Superior temporal gyrus (tissue), 1 donor: Measurements from ENCODE around the gene NPTN.
A peak's percentile ranks its signal among the peaks of the same experiment; 100 is the strongest.
"Not testable (repeated sequence)": the region's sequence is repeated elsewhere in the genome, so short reads cannot be mapped to it uniquely, and the experiment has no call there.

Experiments
- DNase-seq: peaks from one replicate; pipeline ENCODE4 v3.0.0-alpha.2; 2016; ENCODE audit errors: extremely low spot score

The NPTN gene

GRCh38 chr15:73633111-73633990 is at the start of gene NPTN:
NPTN (minus strand) TSS chr15:73633389; CDS start chr15:73633215, 174 bp downstream.
- DNase-seq: peak; percentile 98

GRCh38 chr15:73682600-73683090 is 49.5 kb upstream of the NPTN start:
- DNase-seq: no peak

DNA sequence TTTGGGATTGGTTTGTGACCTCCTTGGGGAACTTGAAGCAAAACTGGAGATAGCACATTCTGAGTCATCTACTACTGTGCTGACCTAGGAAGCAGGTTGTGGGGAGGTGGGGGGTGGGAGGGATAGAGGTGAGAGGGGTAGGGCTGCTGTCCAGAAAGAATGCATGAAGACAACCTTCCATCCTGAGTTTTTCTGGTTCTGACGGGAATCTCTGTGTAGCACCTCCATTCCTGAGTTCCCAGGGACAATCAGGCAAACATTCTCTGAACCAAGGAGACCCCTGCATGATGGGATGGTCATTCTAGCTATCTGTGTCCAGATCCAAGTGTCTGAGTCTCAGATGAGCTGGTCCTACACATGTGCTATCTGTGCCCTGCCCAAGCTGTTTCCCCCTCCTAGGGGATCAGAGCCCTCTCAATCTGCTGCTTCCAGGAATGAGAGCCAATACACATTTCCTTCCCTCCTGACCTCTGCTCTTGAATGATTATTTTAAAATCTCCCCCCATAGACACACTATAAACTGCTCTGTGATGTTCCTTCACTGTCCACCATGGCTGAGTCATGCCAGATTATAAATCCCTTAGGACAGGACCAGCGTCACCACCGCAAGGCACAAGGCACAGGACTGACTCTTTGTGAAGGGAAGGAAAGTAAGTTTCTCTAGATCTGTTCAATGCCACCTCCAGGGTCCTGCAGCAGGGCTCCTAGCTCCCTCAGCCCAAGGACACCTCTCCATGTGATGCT is 48.8 kb upstream of the NPTN start:
- DNase-seq: no peak

- no peak for DNase-seq
Observed at GRCh38 chr15:73681063-73681462, 47.9 kb upstream of the NPTN start.

DNA sequence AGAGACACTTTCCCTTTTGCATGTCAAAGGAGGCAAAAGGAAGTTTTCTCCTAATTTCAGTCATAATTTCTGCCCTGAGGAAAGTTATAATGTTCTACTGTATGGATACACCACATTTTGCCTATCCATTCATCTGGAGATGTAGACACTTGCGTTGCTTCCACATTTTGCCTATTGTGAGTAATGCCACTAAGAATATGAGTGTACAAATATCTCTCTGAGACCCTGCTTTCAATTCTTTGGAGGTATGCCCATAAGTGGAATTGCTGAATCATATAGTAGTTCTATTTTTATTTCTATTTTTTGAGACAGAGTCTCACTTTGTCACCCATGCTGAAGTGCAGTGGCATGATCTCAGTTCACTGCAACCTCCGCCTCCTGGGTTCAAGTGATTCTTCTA is 47.4 kb upstream of the NPTN start:
- DNase-seq: no peak

DNA sequence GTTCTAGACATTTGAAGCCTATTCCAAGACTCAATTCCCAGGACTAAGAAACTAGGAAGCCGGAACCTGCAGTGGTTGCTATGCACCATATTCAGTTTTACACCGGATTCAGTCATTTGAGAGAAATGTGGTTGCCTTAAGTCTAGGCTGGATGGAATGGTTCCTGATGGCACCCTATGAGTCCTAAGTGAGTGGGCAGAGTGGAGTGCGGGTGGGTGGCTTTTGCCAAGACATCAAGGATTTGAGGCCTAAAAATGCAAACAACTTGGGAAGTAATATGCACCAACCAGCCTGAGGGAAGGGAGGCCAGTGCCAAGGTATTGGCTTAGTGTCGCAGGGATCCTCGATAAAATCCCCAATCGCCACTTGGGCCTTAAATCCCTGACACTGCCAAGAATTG is 46.8 kb upstream of the NPTN start:
- no peak for DNase-seq

DNA sequence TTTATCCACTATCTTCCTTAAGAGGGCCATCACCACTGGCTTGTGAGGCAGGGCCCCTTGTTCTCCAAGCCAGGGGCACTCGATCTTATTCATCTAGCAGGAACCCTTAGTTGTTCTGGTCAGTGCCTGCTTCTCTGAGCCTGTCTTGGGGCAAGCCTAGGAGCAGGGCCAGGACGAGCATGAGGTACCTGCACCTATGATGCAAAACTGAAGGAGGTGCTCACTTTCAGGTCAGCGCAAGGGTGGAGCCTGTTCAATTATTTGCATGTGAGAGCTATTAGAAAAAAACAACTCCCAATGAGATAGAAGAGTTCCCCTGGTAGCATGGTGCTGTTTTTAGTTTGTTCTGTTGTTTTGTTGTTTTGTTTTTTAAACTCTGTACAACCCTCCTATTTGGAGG is 46.0 kb upstream of the NPTN start:
- DNase-seq: no peak

DNA sequence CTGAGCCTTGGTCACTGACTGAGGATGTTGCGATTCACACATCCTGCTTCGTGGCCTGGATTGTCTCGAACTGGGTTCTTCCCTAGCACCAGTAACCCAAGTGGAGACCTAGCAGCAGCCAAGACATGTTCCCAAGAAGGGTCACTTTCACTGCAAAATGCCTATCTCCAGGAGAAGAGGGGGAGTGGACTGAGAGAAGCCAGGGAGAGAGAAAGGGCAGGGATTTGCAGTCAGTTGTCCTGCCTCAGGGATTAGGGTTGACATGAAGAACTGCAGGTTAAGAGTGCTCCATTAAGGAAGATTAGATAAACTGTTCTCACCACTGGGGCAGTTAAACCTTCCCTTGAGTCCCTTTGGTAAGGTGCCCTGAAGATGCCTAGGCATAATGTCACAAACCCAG is 45.3 kb upstream of the NPTN start:
- no peak for DNase-seq

GRCh38 chr15:73677733-73678132 is 44.5 kb upstream of the NPTN start:
- DNase-seq: no peak

- DNase-seq: peak; percentile 70
Observed at GRCh38 chr15:73677146-73677607, 44.0 kb upstream of the NPTN start.

DNA sequence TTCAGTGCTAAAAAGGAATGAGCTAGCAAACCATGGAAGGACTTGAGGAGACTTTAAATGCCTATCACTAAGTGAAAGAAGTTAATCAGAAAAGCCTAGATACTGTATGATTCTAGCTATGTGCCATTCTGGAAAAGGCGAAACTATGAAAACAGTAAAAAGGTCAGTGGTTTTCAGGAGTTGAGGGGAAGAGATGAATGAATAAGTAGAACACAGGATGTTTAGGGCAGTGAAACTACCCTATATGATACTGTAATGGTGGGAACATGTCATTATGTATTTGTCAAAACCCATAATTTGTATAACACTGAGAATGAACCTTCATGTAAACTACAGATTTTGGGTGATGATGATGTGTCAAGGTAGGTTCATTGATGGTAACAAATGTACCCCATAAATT is 41.4 kb upstream of the NPTN start:
- DNase-seq: no peak

DNA sequence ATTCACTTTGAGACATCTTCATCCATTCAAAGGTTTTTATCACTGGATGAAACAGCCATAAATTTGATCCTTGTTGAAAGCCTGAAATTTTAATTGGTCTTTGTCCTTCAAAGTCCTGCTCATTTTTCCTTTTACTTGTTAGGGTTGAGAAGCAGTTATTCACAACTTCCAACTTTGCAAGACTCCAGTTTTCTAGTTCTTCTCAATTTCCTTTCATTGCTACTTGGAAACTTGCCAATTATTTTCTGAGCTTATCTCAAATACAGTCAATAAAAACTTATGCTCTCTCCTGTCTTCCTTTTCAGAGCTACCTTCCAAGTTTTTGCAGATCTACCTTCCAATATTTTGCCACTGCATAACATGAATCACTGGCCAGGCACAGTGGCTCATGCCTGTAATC is 27.3 kb upstream of the NPTN start:
- DNase-seq: no peak

GRCh38 chr15:73658645-73659044 is 25.5 kb upstream of the NPTN start:
- no peak for DNase-seq

DNA sequence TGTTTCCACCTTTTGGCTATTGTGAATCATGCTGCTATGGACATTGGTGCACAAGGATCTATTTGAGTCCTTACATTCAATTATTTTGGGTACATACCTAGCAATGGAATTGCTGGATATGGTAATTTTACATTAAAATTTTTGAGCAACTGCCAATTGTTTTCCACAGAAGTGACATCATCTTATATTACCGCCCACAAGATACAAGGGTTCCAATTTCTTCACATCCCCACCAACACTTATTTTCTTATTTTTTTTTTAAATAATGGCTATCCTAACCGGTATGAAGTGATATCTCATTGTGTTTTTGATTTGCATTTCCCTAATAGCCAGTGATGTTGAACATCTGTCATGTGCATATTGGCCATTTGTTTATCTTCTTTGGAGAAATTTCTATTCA is 22.5 kb upstream of the NPTN start:
- no peak for DNase-seq

DNA sequence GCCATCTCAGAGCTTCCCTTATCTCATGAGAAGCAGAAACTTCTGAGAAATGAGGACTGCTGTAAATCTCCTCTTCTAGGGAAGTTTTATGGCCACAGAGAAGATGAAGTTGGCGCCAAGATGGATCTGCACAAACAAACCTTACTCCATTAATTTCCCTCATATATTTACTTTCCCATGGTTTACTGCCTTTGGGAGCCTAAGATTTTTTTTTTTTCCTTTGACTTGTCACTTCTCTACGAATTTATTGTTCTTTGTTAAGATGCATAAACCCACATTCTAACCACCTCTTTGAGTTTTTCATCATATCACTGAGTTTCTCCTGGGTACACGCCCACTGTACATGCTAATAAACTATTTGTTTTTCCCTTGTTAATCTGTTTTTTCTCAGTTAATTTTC is 21.5 kb upstream of the NPTN start:
- no peak for DNase-seq

DNA sequence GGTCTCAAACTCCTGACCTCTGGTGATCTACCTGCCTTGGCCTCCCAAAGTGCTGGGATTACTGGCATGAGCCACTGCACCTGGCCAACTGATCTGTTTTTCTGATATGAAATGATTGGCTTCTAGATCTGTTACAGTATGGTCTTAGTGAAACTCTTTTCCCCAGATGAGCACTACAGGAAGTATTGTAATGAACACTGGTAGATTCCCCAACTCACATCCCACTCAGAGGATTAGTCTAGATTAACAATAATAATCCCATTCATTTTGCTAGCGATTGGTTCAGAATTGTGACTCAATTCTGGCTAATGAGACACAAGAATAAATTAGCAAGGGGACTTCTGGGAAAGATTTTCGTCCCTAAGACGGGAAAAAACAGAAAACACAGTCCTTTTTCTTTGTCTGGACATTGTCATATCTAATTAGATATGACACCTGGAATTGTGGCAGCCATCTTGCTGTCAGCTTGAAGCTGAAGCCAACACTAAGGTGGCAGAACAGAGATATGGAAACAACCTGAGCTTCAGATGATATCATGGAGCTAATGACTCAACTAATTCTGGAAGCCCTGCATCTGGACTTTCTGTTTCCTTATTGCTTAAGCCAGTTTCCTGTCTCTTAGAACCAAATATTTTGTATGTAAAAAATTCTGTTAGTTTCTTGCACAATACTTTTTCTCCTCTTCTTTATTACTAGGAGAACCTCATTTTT is 17.4 kb upstream of the NPTN start:
- DNase-seq: no peak

DNA sequence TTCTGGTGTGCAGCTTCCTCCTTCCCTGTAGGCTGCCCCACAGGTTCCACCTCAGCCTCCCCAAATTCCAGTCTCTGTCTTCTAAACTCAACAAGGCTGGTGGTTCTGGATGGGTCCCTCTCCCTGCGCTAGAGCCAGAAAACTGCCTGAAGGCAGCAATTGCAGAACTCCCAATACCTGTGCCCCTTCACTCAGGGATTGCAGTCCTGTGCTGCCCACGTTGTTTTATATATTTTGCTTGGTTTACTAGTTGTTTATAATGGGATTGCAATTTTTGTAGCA is 14.8 kb upstream of the NPTN start:
- DNase-seq: no peak

DNA sequence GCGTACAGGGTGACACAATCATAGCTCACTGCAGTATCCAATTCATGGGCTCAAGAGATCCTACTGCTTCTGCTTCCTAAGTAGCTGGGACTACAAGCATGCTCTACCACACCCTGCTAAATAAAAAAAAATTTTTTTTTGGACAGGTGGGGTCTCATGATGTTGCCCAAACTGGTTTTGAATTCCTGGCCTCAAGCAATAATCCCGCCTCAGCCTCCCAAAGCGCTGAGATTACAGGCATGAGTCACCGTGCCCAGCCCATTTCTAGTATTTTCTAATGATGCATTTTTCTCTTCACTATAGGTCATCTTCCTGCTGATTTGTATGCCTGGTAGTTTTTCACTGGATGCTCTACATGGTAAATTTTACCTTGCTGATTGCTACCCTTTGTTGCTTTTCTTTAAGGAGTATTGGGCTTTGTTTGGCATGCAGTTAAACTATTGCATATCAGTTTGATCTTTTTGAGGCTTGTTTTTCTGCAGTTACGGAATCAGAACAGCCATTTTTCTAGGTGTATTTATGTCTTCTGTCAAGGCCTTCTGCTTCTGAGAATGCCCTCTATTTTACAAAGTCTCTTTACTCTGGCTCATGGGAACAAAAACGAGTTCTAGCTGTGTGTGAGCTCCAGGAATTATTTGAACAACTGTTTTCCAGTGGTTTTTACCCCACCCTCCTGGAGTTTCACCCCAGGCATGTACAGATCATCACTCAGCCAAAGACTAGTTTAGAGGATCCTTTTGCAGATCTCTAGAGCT is 14.2 kb upstream of the NPTN start:
- no peak for DNase-seq

DNA sequence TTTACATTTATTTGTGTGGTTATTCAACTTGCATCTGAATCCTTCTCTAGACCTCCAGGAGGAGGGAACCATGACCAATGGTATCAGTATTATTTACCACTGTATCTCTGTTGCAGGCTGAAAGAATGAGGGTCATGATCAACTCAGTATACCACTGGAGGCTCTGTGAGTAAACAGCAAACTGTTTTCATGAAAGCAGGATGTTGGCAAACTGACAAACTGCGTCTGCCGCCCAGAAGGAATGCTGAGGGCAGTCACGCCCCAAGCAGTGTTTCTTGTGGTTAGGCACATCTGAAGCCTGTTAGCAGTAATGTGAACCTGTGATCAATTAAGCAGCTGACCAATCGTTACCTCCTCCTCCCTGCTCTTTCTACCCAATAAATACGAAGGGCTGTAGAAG is 6.3 kb upstream of the NPTN start:
- not testable (repeated sequence) for DNase-seq

- no peak for DNase-seq
Observed at GRCh38 chr15:73637527-73637926, 4.3 kb upstream of the NPTN start.

GRCh38 chr15:73633991-73634495 is 854 bp upstream of the NPTN start:
- DNase-seq: no peak

DNA sequence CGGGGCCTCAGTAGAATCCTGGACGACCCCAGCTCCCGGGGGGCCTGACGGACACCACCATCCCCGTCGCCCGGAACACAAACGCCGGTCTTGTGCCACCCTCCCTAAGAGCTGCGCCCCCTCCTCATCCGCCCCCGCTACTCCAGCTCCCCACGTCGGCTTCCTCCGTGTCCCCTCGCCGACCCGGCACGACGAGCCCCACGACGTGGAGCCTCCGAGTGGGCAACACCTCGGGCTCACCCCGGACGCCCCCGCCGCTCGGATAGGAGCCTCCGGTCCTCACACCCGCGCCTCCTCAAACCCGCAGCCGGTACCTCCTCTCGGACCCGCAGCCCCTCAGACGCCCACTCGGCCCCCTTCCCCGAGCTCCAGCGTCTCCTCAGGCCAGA is 525 bp downstream of the NPTN start:
- DNase-seq: no peak
